ENCODE data around the gene WHRN. TPM values are rescaled to one million over a fixed set of nuclear protein-coding genes. Genes with fewer than 3 reads are reported as not detected.

WHRN gene
- total and polyA plus RNA-seq, 2 of the 8 experiments (the other 6 are each of a cell fraction or from before 2014, with no cell fraction given): 4.4 to 7.7 TPM

DNA sequence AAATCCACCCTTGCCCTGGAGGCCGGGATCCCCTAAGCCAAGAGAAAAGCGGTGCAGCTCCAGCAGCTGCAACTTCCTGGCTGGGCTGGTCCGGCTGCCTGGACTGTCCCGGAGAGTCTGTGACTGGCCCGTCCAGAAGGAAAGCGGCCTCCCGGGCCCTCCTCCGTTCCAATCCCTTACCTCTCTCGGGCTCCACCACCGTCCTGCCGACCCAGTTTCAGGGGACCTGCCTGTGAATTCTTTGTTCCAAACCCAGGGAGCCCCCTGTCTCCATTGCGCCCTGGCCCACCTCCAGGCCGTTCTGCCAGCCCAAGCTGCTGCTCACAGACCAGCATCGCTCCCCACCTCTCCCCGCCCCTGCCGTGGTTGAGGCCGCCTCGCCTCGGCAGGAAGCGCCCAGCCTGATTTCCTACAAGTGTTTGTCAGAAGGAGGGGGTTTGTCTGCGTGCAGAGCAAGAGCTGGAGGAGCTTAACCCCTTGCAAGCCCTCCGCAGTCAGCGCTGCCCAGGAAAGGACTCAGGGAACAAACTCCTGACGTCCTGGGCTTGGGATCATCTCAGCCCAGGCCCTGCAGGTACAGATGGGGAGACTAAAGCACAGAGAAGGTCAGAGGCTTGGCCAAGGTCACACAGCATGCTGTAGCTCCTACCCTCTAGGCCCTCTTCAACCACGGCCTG lies 117.5 kb downstream of the WHRN start, which contains the start of gene AKNA:
TSS of gene AKNA (minus strand) at position 303 of the 677 bp plus-strand sequence. CDS start 6,649 bp downstream, outside the sequence.
- Histone ChIP-seq H3K27me3 (replicated peaks in 1 of 4; ENCODE audit: control insufficient read depth in 3 of 4, extremely low read depth in 1 of 4, insufficient read depth in 3 of 4, low read length in 3 of 4) (no peaks in the 10 kb centered on the region; a peak in 1 of 7 replicates), H3K4ac (replicated peaks; ENCODE audit: insufficient read length, low read depth, low read length) (peak within 1 kb of the TSS; percentile 76), H4K91ac (replicated peaks; ENCODE audit: insufficient read length, low read length) (peak within 1 kb of the TSS; percentile 95), H3K56ac (replicated peaks; ENCODE audit: insufficient read length, low read depth, low read length) (no peak within 1 kb of the TSS), H2BK120ac (replicated peaks; ENCODE audit: low read depth, low read length) (peak within 1 kb of the TSS; percentile 51), H3K4me2 (ENCODE audit: insufficient read depth in 1 of 2, low read depth in 2 of 2, low read length in 2 of 2) (peak within 1 kb of the TSS; percentile 43 to 56), H4K20me1 (replicated peaks in 1 of 2; ENCODE audit: control insufficient read depth in 1 of 2, insufficient read depth in 2 of 2, low read length in 2 of 2) (no peaks in the 10 kb centered on the region), H3K23ac (ENCODE audit: insufficient read length) (no peak within 1 kb of the TSS), H3K4me1 (replicated peaks in 1 of 4; ENCODE audit: control insufficient read depth in 3 of 4, insufficient read depth in 4 of 4, low read length in 3 of 4) (peaks cover 19 to 51% (median 35%) of the 10 kb centered on the region in 4 experiments), H2BK20ac (ENCODE audit: low read length) (peak within 1 kb of the TSS; percentile 98), H3K79me1 (ENCODE audit: low read depth, low read length) (peaks cover 3% of the 10 kb centered on the region; the same call in 1 of the 2 replicates), H3K27ac (ENCODE audit: low read depth, low read length) (no peak within 1 kb of the TSS), H3K36me3 (ENCODE audit: control insufficient read depth in 2 of 4, insufficient read depth in 4 of 4, low read length in 3 of 4) (peaks cover 0 to 2% (median 0%) of the 10 kb centered on the region in 4 experiments; a peak in 1 of 8 replicates), H4K5ac (ENCODE audit: insufficient read length, low read depth, low read length) (peak within 1 kb of the TSS; percentile 18), H3K79me2 (ENCODE audit: control insufficient read depth in 1 of 2, insufficient read depth in 2 of 2, low read length in 2 of 2) (peaks cover 0 to 6% of the 10 kb centered on the region in 2 experiments; a peak in 1 of 4 replicates), H3K4me3 (ENCODE audit: extremely low read depth in 1 of 4, insufficient read depth in 2 of 4, low read depth in 3 of 4, low read length in 4 of 4) (peak within 1 kb of the TSS in 3 of 4 experiments; percentile 10 to 46 (median 26); a peak in 6 of 8 replicates), H2AK5ac (ENCODE audit: low read depth, low read length) (peak within 1 kb of the TSS; percentile 94; the same call in 1 of the 2 replicates), H3K14ac (ENCODE audit: insufficient read length) (no peak within 1 kb of the TSS), H3K9ac (replicated peaks in 1 of 4; ENCODE audit: extremely low read depth in 1 of 4, low read depth in 3 of 4, low read length in 3 of 4) (peak within 1 kb of the TSS in 2 of 4 experiments; percentile 24 to 25; a peak in 3 of 7 replicates), H3K18ac (ENCODE audit: extremely low read depth, low read length) (peak within 1 kb of the TSS; percentile 42), H3K23me2 (ENCODE audit: low read depth, low read length) (no peaks in the 10 kb centered on the region), H2BK12ac (ENCODE audit: low read depth, low read length) (peak within 1 kb of the TSS; percentile 94), H4K8ac (ENCODE audit: extremely low read depth, insufficient read depth, low read length) (peak within 1 kb of the TSS; percentile 77), H2AFZ (ENCODE audit: low read length) (no peak within 1 kb of the TSS), H3K9me3 (ENCODE audit: insufficient read depth in 2 of 2, low read depth in 1 of 2, low read length in 1 of 2) (no peaks in the 10 kb centered on the region), H2BK15ac (ENCODE audit: low read length) (peak within 1 kb of the TSS; percentile 89), H2BK5ac (ENCODE audit: low read depth, low read length) (peak within 1 kb of the TSS; percentile 69; the same call in 1 of the 2 replicates)
- peak; percentile 7 for FAIRE-seq
- ChIA-PET CTCF (ENCODE audit: partially characterized antibody) (interaction anchor here (0.9 to 4.6 kb wide), 11 partner anchors 13 to 293 kb away, joined by 3 to 20 read pairs (median 4); no protein-coding TSS in a partner anchor), POLR2A (ENCODE audit: partially characterized antibody) (interaction anchor here (0.6 to 10.9 kb wide), 10 partner anchors 9 to 355 kb away, joined by 3 to 67 read pairs (median 4); no protein-coding TSS in a partner anchor)
- 25% methylated on average over 24 of the region's 25 CpGs; no CpG with 5 or more reads in 1 of the 2 experiments for WGBS, 2 experiments (ENCODE audit: extremely low coverage in 1 of 2, insufficient coverage in 1 of 2, insufficient read length in 1 of 2, insufficient replicate concordance in 2 of 2, low coverage in 1 of 2, low lambda C conversion rate in 2 of 2, missing lambda C conversion rate in 1 of 2)
- DNase-seq (ENCODE audit: low read depth in 1 of 2, low spot score in 2 of 2): peak in 1 of 2 experiments; percentile 71
- TF ChIP-seq KDM1A (IDR thresholded peaks at IDR 0.05; ENCODE audit: borderline replicate concordance, low read length) (peak; percentile 93), EZH2 (IDR thresholded peaks at IDR 0.05; ENCODE audit: low read depth, low read length, severe bottlenecking) (no peak), TAF1 (IDR thresholded peaks at IDR 0.05; ENCODE audit: low read depth, low read length) (0 out of 2 replicates have a peak, but pooled peaks have one; percentile 35), CHD2 (IDR thresholded peaks at IDR 0.05; ENCODE audit: low read length) (no peak), TCF12 (IDR thresholded peaks at IDR 0.05; ENCODE audit: low read depth, low read length) (no peak), POLR2AphosphoS5 (IDR thresholded peaks at IDR 0.05; ENCODE audit: low read depth, low read length) (no peak; the same call in 1 of the 2 replicates), MAFK (IDR thresholded peaks at IDR 0.05; ENCODE audit: low read depth, low read length) (no peak), HDAC2 (IDR thresholded peaks at IDR 0.05; ENCODE audit: borderline replicate concordance in 1 of 2, low read depth in 2 of 2, low read length in 2 of 2) (0 out of 4 replicates have a peak, but pooled peaks of 1 of the 2 experiments have one; percentile 47), GABPA (IDR thresholded peaks at IDR 0.05; ENCODE audit: borderline replicate concordance, insufficient read depth, low read length) (no peak), TBP (IDR thresholded peaks at IDR 0.05; ENCODE audit: low read depth, low read length) (peak; percentile 51; the same call in 1 of the 2 replicates), SIN3A (conservative IDR thresholded peaks at IDR 0.05 in 1 of 2, IDR thresholded peaks at IDR 0.05 in 1 of 2; ENCODE audit: low read depth in 1 of 2, low read length in 2 of 2) (0 out of 4 replicates have a peak, but pooled peaks of 1 of the 2 experiments have one; percentile 46)

Data from H1 (cell line).